GM21825 (cell line): Measurements from ENCODE around the gene SSR4.

Experiments used
- ATAC-seq: cut with Tn5 transposase; IDR thresholded peaks from one replicate; pipeline ENCODE4 v1.9.1; 2021; ENCODE audit warnings: mild to moderate bottlenecking, moderate library complexity; ENCODE audit not compliant: unreplicated experiment

SSR4 gene

GRCh38 chrX:153780678-153781427 lies 13.6 kb upstream of the SSR4 start, which contains the start of gene SRPK3:
TSS of gene SRPK3 (plus strand) at chrX:153781041. CDS start at chrX:153781087, 46 bp downstream.
- no peak for ATAC-seq

- ATAC-seq: no peak
These were observed 12.9 kb upstream of the SSR4 start for GRCh38 chrX:153781428-153782047.

GRCh38 chrX:153782313-153782712 lies 12.2 kb upstream of the SSR4 start:
- ATAC-seq: no peak

GRCh38 chrX:153782871-153783270 lies 11.6 kb upstream of the SSR4 start:
- no peak for ATAC-seq

- no peak for ATAC-seq
These were observed 11.0 kb upstream of the SSR4 start for GRCh38 chrX:153783378-153784013.

- ATAC-seq: no peak
These were observed 10.0 kb upstream of the SSR4 start for GRCh38 chrX:153784325-153784967.

- ATAC-seq: no peak
These were observed 7.8 kb upstream of the SSR4 start for GRCh38 chrX:153786669-153787068.

- no peak for ATAC-seq
These were observed 4.8 kb upstream of the SSR4 start for GRCh38 chrX:153789654-153790053.

GRCh38 chrX:153791104-153791852 lies 3.2 kb upstream of the SSR4 start:
- no peak for ATAC-seq

GRCh38 chrX:153792368-153792767 lies 2.1 kb upstream of the SSR4 start:
- no peak for ATAC-seq

GRCh38 chrX:153793291-153793690 lies 1.2 kb upstream of the SSR4 start:
- ATAC-seq: no peak

GRCh38 chrX:153794897-153795816 lies 689 bp downstream of the SSR4 start:
- ATAC-seq: no peak

- no peak for ATAC-seq
These were observed 3.0 kb downstream of the SSR4 start for GRCh38 chrX:153797415-153798015.

GRCh38 chrX:153799326-153799725 lies 4.9 kb downstream of the SSR4 start:
- ATAC-seq: no peak

GRCh38 chrX:153800177-153800722 lies 5.8 kb downstream of the SSR4 start:
- no peak for ATAC-seq

GRCh38 chrX:153800746-153801145 lies 6.3 kb downstream of the SSR4 start:
- ATAC-seq: no peak

GRCh38 chrX:153801669-153802068 lies 7.2 kb downstream of the SSR4 start:
- ATAC-seq: no peak

- no peak for ATAC-seq
These were observed 8.1 kb downstream of the SSR4 start for GRCh38 chrX:153802513-153803045.
